ENCODE results near the gene ESRRA. TPM values are rescaled to one million over a fixed set of nuclear protein-coding genes. Genes with fewer than 3 reads are reported as not detected.

The ESRRA gene
- total RNA-seq, 1 donor = 28.6 TPM

GRCh38 chr11:64259533-64260067, 45.7 kb upstream of the ESRRA start:
- Histone ChIP-seq H4K20me1 (ENCODE audit: insufficient read depth, low read length) (no peaks in the 10 kb centered on the region), H3K4me1 (ENCODE audit: insufficient read depth, low read length) (peaks cover 6% of the 10 kb centered on the region), H3K9me3 (ENCODE audit: low read depth, low read length) (no peaks in the 10 kb centered on the region), H3K4me3 (ENCODE audit: insufficient read depth, low read length) (no peak overlapping the region), H3K27ac (ENCODE audit: low read depth, low read length) (no peak overlapping the region), H3K27me3 (ENCODE audit: insufficient read depth, low read length) (no peaks in the 10 kb centered on the region), H3K36me3 (ENCODE audit: insufficient read depth, low read length) (peaks cover 47% of the 10 kb centered on the region), H2AFZ (ENCODE audit: low read length) (no peak overlapping the region), H3K79me2 (ENCODE audit: insufficient read depth, low read length) (no peaks in the 10 kb centered on the region), H3K4me2 (ENCODE audit: insufficient read depth, low read length) (no peak overlapping the region)
- TF ChIP-seq CTCF (IDR thresholded peaks at IDR 0.05; ENCODE audit: extremely low read depth, low read depth, low read length) = no peak
- peak; percentile 89 for DNase-seq (ENCODE audit: insufficient read length, low spot score, missing footprints)

GRCh38 chr11:64260147-64260708, 45.1 kb upstream of the ESRRA start:
- Histone ChIP-seq H3K27me3 (ENCODE audit: insufficient read depth, low read length) (no peaks in the 10 kb centered on the region), H3K36me3 (ENCODE audit: insufficient read depth, low read length) (peaks cover 46% of the 10 kb centered on the region), H3K4me2 (ENCODE audit: insufficient read depth, low read length) (no peak overlapping the region), H3K9me3 (ENCODE audit: low read depth, low read length) (no peaks in the 10 kb centered on the region), H3K4me1 (ENCODE audit: insufficient read depth, low read length) (peaks cover 6% of the 10 kb centered on the region), H3K4me3 (ENCODE audit: insufficient read depth, low read length) (no peak overlapping the region), H2AFZ (ENCODE audit: low read length) (no peak overlapping the region), H3K79me2 (ENCODE audit: insufficient read depth, low read length) (no peaks in the 10 kb centered on the region), H4K20me1 (ENCODE audit: insufficient read depth, low read length) (no peaks in the 10 kb centered on the region), H3K27ac (ENCODE audit: low read depth, low read length) (no peak overlapping the region)
- peak; percentile 76 for DNase-seq (ENCODE audit: insufficient read length, low spot score, missing footprints)
- no peak for TF ChIP-seq CTCF (IDR thresholded peaks at IDR 0.05; ENCODE audit: extremely low read depth, low read depth, low read length)

- no peak overlapping the region for H3K4me2 ChIP-seq (ENCODE audit: insufficient read depth, low read length)
- peaks cover 49% of the 10 kb centered on the region for H3K36me3 ChIP-seq (ENCODE audit: insufficient read depth, low read length)
Observed at GRCh38 chr11:64261556-64262080, 43.7 kb upstream of the ESRRA start.

More at GRCh38 chr11:64261556-64262080, 43.7 kb upstream of the ESRRA start:
- Histone ChIP-seq H2AFZ (ENCODE audit: low read length) (no peak overlapping the region), H3K9me3 (ENCODE audit: low read depth, low read length) (no peaks in the 10 kb centered on the region), H3K27ac (ENCODE audit: low read depth, low read length) (no peak overlapping the region), H3K4me1 (ENCODE audit: insufficient read depth, low read length) (peaks cover 6% of the 10 kb centered on the region), H4K20me1 (ENCODE audit: insufficient read depth, low read length) (no peaks in the 10 kb centered on the region), H3K79me2 (ENCODE audit: insufficient read depth, low read length) (no peaks in the 10 kb centered on the region), H3K4me3 (ENCODE audit: insufficient read depth, low read length) (no peak overlapping the region), H3K27me3 (ENCODE audit: insufficient read depth, low read length) (no peaks in the 10 kb centered on the region)
- TF ChIP-seq CTCF (IDR thresholded peaks at IDR 0.05; ENCODE audit: extremely low read depth, low read depth, low read length) = no peak
- peak; percentile 74 for DNase-seq (ENCODE audit: insufficient read length, low spot score, missing footprints)

Measured in osteoblast (primary cell).